Skeletal muscle tissue (tissue), 4 donors: ENCODE measurements around the gene ELMO3. TPM values are rescaled to one million over a fixed set of nuclear protein-coding genes. Genes with fewer than 3 reads are reported as not detected.

Experiments used
- H3K27ac ChIP-seq: one replicate; pipeline ENCODE4 v1.7.0; 2013; ENCODE audit warnings: mild to moderate bottlenecking, low read depth, low read length, inconsistent platforms
- H3K27me3 ChIP-seq, 3 donors: one replicate each; pipeline ENCODE4 v1.7.0; 2013; ENCODE audit warnings: low read length in 3 of 3; ENCODE audit not compliant: control insufficient read depth in 3 of 3, insufficient read depth in 3 of 3
- H3K36me3 ChIP-seq, 3 donors: one replicate each; pipeline ENCODE4 v1.7.0; 2013; ENCODE audit warnings: low read length in 3 of 3; ENCODE audit not compliant: control insufficient read depth in 3 of 3, insufficient read depth in 3 of 3
- H3K4me1 ChIP-seq, 3 donors: one replicate each; pipeline ENCODE4 v1.7.0; 2013; ENCODE audit warnings: low read length in 3 of 3, mild to moderate bottlenecking in 3 of 3; ENCODE audit not compliant: control insufficient read depth in 3 of 3, insufficient read depth in 3 of 3
- H3K4me3 ChIP-seq, 3 donors: one replicate each; pipeline ENCODE4 v1.7.0; 2013; ENCODE audit warnings: low read length in 3 of 3
- H3K9ac ChIP-seq, 3 donors: one replicate each; pipeline ENCODE4 v1.7.0; 2013; ENCODE audit warnings: low read length in 3 of 3, mild to moderate bottlenecking in 3 of 3, moderate library complexity in 2 of 3, low read depth in 1 of 3
- H3K9me3 ChIP-seq, 3 donors: one replicate each; pipeline ENCODE4 v1.7.0; 2013; ENCODE audit warnings: low read length in 3 of 3; ENCODE audit not compliant: control insufficient read depth in 3 of 3
- total RNA-seq: library from RNA; depleted of rRNA; stranded (reverse); fragments of >200 nt; gene quantifications from one replicate; pipeline ENCODE4 v1.2.3, GENCODE V29; 2014
- donor health status: Osteomylitis.

Gene ELMO3
- total RNA-seq, 1 donor from 2014 or later: not detected

DNA sequence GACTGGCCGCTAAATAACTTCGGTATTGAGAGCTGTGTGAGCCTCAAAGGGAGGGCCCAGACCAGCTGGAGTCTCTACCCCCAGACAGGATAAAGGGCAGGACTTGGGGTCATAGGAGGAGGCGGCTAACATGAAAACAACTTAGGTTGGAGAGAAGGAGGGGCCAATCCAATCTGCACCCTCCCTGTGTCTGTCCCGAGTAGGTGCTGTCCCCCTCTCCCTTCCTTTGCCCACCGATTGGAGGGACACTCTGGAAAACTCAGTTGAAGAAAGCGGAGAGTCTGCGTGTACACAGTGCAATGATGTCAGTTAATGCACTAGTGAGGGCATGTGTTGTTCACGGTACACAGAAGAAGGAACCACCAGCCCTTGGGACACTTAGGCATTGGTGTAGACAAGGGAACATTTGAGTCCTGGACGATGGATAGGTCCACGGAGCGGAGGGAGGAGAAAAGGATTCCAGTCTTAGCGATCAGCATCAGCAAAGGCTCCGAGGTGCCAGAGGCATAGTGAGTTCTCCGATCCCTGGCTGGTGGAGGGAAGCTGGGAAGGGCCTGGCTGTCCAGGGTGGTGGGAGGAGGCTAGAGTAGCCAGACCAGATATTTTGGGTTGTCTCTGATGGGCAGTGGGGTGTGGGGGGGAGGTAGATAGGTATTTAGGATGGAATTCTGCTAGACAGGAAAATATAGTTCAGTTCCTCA is 27.8 kb upstream of the ELMO3 start:
- peak overlapping the region; percentile 93 for H3K27ac ChIP-seq
- H3K9ac ChIP-seq: peak overlapping the region; percentile 91 to 97 (median 95)
- H3K9me3 ChIP-seq: no peaks in the 10 kb centered on the region
- H3K36me3 ChIP-seq: peaks cover 18 to 28% (median 23%) of the 10 kb centered on the region in 3 donors
- H3K27me3 ChIP-seq: no peaks in the 10 kb centered on the region
- peaks cover 65 to 77% (median 66%) of the 10 kb centered on the region in 3 donors for H3K4me1 ChIP-seq
- peak overlapping the region; percentile 71 to 84 (median 77) for H3K4me3 ChIP-seq

DNA sequence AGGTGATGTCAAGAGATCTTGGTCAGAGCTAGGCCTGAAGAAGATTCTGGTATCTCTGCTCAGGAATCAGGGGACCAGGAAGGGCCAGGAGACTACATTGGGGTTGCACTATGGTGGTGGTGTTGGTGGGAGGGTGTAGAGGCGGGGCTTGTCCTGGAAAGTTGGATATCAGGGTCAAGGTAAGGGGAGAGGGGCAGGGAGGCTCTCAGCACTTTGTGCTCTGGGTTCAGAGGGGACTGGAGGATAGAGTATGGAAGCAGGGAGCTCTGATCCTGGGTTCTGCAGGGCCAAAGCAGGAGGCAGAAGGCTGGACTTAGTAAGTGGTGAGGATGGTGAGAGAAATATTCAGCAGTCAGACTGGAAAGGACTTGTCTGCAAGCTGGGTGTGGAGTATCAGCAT is 25.6 kb upstream of the ELMO3 start:
- Histone ChIP-seq H3K9ac (peak overlapping the region; percentile 67 to 95 (median 92)), H3K36me3 (peaks cover 10 to 18% (median 14%) of the 10 kb centered on the region in 3 donors), H3K4me1 (peaks cover 72 to 88% (median 75%) of the 10 kb centered on the region in 3 donors), H3K4me3 (peak overlapping the region; percentile 64 to 86 (median 65)), H3K27me3 (no peaks in the 10 kb centered on the region), H3K9me3 (no peaks in the 10 kb centered on the region), H3K27ac (peak overlapping the region; percentile 91)

DNA sequence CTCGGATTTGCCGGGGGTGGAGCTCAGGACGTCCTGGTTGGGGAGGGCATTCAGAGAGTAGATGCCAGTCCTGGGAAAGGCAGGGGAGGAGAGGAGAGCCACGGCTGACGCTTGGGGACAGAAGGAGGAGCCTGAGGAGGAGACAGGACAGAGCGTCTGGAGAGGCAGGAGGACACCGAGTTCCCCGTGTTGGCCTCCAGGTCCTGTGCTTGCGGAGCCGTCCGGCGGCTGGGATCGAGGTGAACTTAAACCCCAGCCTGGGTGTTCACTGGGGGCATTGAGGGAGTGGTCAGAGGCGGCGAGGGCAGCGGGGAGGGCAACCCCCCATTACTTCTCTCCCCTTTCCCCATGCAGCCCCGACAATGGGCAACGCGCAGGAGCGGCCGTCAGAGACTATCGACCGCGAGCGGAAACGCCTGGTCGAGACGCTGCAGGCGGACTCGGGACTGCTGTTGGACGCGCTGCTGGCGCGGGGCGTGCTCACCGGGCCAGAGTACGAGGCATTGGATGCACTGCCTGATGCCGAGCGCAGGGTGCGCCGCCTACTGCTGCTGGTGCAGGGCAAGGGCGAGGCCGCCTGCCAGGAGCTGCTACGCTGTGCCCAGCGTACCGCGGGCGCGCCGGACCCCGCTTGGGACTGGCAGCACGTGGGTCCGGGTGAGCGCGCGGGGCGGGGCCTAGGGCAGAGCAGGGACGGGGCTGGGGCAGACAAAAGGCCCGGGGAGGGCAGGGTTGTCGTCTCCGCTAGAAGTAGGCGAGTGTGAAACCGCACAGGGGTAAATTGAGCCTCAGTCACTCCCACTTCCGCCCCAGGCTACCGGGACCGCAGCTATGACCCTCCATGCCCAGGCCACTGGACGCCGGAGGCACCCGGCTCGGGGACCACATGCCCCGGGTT is 24.9 kb upstream of the ELMO3 start:
- H3K4me3 ChIP-seq: peak overlapping the region; percentile 64 to 86 (median 65)
- no peaks in the 10 kb centered on the region for H3K27me3 ChIP-seq
- no peaks in the 10 kb centered on the region for H3K9me3 ChIP-seq
- peak overlapping the region; percentile 91 for H3K27ac ChIP-seq
- peaks cover 10 to 14% (median 14%) of the 10 kb centered on the region in 3 donors for H3K36me3 ChIP-seq
- H3K9ac ChIP-seq: peak overlapping the region; percentile 67 to 95 (median 92)
- peaks cover 72 to 87% (median 76%) of the 10 kb centered on the region in 3 donors for H3K4me1 ChIP-seq

DNA sequence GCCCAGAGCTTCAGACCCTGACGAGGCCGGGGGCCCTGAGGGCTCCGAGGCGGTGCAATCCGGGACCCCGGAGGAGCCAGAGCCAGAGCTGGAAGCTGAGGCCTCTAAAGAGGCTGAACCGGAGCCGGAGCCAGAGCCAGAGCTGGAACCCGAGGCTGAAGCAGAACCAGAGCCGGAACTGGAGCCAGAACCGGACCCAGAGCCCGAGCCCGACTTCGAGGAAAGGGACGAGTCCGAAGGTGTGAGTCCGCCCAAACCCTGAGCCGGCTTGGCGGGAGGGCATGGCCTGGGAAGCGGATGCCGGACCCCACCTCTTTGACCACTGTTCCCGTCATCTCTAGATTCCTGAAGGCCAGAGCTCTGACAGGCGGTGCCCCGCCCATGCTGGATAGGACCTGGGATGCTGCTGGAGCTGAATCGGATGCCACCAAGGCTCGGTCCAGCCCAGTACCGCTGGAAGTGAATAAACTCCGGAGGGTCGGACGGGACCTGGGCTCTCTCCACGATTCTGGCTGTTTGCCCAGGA is 24.2 kb upstream of the ELMO3 start:
- peak overlapping the region; percentile 67 to 95 (median 76) for H3K9ac ChIP-seq
- H3K4me3 ChIP-seq: peak overlapping the region; percentile 64 to 86 (median 65)
- H3K9me3 ChIP-seq: no peaks in the 10 kb centered on the region
- peak overlapping the region; percentile 91 for H3K27ac ChIP-seq
- no peaks in the 10 kb centered on the region for H3K27me3 ChIP-seq
- H3K36me3 ChIP-seq: peaks cover 10 to 14% (median 12%) of the 10 kb centered on the region in 3 donors
- peaks cover 66 to 80% (median 69%) of the 10 kb centered on the region in 3 donors for H3K4me1 ChIP-seq

DNA sequence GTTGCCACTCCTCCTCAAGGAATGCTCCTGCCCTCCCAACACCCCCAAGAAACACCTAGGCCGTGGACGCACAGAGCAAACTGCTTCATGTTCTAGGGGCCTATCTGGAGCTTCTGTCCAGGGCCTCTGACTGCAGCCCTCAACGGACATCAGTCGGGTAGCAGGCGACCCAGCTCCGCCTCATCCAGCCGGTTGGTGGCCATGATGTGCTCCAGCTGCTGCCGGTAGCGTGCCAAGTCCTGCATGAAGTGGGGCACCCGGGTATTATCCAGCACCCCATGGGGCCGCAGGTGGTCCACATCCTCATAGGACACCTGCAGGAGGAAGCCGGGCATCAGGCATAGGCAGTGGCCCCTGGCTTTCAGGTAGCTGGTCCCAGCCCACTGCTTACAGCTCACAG is 22.3 kb upstream of the ELMO3 start:
- H3K9ac ChIP-seq: peak overlapping the region in 1 of 3 donors; percentile 33
- H3K4me1 ChIP-seq: peaks cover 56 to 77% (median 58%) of the 10 kb centered on the region in 3 donors
- H3K4me3 ChIP-seq: no peak overlapping the region
- H3K9me3 ChIP-seq: no peaks in the 10 kb centered on the region
- no peak overlapping the region for H3K27ac ChIP-seq
- peaks cover 10 to 14% (median 12%) of the 10 kb centered on the region in 3 donors for H3K36me3 ChIP-seq
- no peaks in the 10 kb centered on the region for H3K27me3 ChIP-seq

DNA sequence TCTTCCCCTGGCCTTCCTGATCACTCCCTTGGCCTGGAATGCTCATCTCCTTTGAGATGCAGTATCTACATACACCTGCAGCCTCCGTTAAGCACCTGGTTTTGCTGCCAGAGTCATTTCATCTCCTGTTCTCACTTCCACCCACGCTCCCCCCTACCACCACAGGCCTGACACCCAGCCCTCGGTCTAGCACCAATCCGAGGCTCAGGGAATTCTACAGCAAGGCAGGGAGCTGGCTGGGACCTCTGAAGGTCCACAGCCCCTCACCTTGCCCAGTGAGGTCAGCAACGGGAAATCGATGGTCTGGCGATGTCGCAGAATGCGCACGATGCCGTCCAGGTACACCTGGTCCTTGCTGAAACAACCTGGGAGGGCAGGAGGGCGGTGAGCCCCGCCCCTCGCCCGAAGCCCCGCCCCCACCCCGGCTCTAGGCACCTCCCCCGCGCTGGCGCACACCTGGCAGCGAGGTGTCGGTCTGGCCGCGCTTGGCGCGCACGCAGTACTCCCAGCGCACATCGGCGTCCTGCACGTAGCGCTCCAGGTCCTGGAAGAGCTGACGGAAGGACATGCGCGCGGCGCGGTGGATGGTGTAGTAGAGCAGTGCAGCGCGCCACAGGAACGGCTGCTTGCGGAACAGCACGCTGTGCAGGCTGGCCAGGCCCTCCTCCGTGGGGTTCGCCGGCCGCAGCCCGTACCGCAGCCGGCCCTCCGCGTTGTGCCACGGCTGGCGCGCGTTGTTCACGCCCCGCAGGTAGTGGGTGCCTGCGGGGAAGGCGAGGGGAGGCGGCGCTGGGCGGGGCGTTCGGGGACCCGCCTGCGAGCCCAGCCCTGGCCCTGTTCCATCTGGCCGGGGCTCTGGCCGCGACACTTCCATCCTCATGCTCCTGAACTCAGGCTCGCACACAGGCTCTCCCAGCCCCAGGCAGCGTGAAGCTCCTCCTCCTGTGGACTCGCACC is 20.9 kb upstream of the ELMO3 start:
- Histone ChIP-seq H3K4me1 (peaks cover 57 to 75% (median 57%) of the 10 kb centered on the region in 3 donors), H3K9ac (peak overlapping the region in 2 of 3 donors; percentile 4 to 77), H3K9me3 (no peaks in the 10 kb centered on the region), H3K27ac (no peak overlapping the region), H3K27me3 (no peaks in the 10 kb centered on the region), H3K4me3 (peak overlapping the region; percentile 62 to 73 (median 72)), H3K36me3 (peaks cover 10 to 14% (median 12%) of the 10 kb centered on the region in 3 donors)

DNA sequence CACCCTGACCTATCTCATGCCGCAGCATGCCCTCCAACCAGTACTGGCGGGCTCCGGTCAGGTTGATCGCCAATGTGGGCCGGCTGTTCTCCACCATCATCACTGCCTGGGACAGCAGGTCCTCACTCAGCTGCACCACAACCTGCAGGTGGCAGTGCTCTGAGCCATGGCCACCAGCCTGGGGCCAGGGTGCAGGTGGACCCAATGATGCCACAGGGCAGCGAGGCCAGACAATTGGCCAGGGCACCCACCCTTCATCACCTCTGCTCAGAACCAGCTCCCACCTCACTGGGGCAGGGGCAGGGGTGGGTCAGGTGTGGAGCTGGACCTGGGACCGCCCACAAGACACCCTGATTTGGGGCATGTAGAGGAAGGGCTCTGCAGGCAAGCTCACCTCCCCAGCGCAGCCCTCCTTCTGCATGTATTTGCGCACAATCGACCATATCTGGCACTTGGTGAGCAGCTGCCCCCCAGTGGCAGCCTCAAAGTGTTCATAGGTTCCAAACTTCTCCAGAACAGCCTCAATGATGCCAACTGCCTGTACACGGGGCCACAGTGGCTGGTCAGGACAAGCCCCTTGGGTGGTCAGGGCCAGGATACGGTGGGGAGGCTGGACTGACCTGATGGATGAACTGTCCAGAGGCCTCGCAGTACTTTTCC is 19.4 kb upstream of the ELMO3 start:
- no peaks in the 10 kb centered on the region for H3K9me3 ChIP-seq
- H3K27me3 ChIP-seq: no peaks in the 10 kb centered on the region
- peaks cover 10 to 14% (median 12%) of the 10 kb centered on the region in 3 donors for H3K36me3 ChIP-seq
- no peak overlapping the region for H3K4me3 ChIP-seq
- no peak overlapping the region for H3K27ac ChIP-seq
- H3K4me1 ChIP-seq: peaks cover 51 to 74% (median 52%) of the 10 kb centered on the region in 3 donors
- peak overlapping the region in 1 of 3 donors; percentile 25 for H3K9ac ChIP-seq

DNA sequence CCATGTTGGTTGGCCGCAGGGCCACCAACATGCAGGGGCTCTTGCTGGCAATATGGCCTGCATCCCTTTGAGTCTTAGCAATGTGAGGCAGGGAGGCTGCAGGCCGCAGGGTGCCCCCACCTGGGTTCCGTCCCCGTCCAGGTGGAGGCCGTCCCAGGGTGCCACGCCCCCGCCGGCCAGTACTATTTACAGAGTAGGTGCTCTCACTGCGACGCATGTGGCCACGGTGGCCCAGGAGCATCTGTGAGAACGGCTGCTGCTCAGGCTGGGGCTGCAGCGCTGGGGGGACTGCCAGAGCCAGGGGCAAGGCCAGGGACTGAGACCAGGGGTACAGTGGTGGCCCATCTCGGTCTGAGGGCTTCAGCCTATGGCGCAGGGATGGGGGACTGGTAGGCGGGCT is 18.8 kb upstream of the ELMO3 start:
- Histone ChIP-seq H3K27me3 (no peaks in the 10 kb centered on the region), H3K9me3 (no peaks in the 10 kb centered on the region), H3K4me3 (no peak overlapping the region), H3K9ac (no peak overlapping the region), H3K4me1 (peaks cover 50 to 74% (median 52%) of the 10 kb centered on the region in 3 donors), H3K27ac (no peak overlapping the region), H3K36me3 (peaks cover 5 to 10% (median 8%) of the 10 kb centered on the region in 3 donors)
